Kasumi-1 (cell line): Measurements from ENCODE around the gene PELI2.
A peak's percentile ranks its signal among the peaks of the same experiment; 100 is the strongest.
"Not testable (repeated sequence)": the region's sequence is repeated elsewhere in the genome, so short reads cannot be mapped to it uniquely, and the experiment has no call there.

ENCODE experiments used
- DNase-seq, 2 experiments: peaks; one replicate each; lab custom pipeline; 2025; lab: John Stamatoyannopoulos, UW

PELI2 gene

DNA sequence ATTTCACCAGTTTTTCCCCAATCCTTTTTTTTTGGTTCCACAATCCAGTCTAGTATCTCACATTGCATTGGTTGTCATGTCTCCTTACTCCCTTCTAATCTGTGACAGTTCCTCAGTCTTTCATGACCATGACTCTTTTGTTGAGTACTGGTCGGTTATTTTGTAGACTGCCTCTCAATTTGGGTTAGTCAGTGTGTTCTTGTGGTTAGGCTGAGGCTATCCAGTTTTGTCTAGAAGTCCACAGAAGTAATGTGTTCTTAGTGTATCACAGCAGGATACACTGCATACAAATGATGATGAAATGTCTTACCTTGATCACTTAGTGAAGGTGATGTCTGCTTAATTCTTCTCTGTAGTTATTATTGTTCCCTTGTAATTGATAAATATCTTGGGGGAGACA is 24.8 kb downstream of the PELI2 start:
- no peak for DNase-seq

DNA sequence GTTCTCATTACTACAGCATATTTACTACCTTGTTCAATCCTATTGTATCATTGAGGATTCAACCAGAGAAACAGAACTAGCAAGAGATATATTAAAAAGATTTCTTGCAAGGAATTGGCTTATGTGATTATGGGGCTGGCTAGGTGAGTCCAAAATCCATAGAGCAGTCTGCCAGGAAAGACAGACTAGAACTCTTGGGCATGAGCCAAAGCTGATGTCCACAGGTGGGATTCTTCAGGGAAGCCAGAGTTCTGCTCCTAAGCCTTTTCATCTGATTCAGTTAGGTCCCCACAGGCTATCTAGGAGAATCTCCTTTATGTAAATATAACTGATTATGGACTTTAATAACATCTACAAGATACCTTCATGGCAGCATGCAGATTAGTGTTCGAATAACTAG is 26.0 kb downstream of the PELI2 start:
- DNase-seq = no peak

GRCh38 chr14:56145181-56145769 is 27.1 kb downstream of the PELI2 start:
- DNase-seq = no peak

DNA sequence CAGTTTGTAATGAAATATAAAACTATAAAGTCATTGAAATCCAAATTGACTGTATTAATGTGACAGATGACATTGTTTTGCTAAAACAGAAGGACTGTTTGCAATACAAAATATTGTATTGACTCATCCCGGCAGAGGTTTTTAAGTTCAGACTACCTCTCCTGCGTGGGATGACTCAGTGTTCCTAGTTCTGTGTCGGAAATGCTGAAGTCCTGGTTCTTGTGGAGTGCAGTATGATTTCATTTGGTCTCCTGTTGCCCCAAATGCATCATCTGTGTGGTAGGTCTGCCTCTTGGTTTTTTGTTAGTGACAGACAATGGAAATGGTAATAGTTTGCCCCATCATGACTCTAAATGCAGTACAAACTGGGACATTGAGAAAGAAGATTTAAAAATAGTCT is 27.8 kb downstream of the PELI2 start:
- no peak for DNase-seq

DNA sequence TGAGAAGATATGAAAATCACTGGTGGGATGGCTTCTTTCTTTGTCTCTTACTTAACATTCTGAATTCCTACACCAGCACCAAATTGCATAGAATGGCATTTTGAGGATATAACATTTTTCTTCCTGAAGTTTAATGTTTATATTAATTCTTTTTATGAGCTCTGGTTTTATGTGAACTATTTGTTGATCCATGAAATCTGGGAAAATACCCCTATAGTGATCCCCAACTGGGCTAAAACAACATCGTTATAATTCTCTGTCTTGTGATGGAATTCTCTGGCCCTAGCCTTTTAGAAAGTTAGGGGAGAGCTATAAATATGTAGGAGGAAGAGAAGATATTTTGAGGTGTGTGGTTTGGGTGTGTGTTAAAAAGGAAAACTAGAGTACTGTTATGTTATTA is 29.2 kb downstream of the PELI2 start:
- no peak for DNase-seq

DNA sequence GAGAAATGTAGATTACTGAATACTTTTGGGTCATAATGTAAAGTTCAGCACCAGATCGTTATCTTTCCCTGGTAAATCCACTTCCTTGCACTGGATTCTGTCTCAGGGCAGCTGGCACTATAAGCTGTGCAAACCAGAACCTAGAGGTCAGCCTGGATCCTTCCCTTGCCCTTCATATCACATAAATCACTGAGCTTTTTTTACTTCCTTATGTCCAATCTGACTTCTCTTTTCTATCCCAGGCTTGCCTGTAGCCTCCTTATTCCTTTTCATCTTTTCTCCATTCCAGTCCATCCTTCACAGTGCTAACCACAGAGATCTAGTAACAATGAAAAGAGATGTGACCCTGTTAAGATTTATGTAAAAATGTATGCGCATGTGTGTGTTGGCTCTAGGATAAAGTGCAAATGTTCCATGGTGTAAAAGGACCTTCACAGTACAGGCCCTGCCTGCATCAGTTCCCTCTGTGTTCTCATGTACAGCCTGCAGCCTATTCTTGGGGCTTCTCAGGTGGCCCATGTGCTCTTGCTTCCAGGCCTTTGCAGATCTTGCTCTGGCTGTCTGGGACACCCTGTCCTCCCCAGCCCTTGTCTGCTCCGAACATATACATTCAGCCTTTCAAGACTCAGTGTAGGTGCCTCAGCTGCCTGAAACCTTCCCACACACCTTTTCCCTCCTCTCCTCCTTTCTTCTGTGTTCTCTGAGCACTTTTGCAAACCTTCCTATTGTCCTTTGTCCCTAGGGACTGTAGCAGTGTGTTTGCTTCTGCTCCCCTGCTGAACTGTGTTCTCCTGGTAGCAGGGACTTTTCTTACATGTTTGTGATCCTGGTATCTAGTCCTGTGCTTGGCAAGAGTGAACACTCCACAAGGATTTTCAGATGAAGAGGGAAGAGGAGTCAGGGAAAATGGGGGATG is 30.0 kb downstream of the PELI2 start:
- peak in 1 of 2 experiments; percentile 16 for DNase-seq

GRCh38 chr14:56149151-56149550 is 30.9 kb downstream of the PELI2 start:
- DNase-seq = no peak

GRCh38 chr14:56149995-56150394 is 31.8 kb downstream of the PELI2 start:
- DNase-seq = peak in 1 of 2 experiments; percentile 7

GRCh38 chr14:56150645-56151345 is 32.6 kb downstream of the PELI2 start:
- DNase-seq = no peak

- DNase-seq = no peak
Measured at GRCh38 chr14:56152221-56152620, 34.0 kb downstream of the PELI2 start.

- no peak for DNase-seq
Measured at GRCh38 chr14:56153267-56153666, 35.1 kb downstream of the PELI2 start.

DNA sequence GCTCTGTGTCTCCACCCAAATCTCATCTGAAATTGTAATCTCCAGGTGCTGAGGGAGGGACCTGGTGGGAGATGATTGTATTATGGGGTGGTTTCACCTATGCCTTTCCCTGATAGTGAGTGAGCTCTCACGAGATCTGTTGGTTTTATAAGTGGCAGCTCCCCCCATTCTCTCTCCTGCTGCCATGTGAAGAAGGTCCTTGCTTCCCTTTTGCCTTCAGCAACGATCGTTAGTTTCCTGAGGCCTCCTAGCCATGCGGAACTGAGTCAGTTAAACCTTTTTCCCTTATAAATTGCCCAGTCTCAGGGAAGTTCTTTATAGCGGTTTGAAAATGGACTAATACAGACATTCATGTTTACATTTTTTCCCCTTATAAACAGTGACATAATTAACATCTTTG is 36.1 kb downstream of the PELI2 start:
- DNase-seq = no peak

DNA sequence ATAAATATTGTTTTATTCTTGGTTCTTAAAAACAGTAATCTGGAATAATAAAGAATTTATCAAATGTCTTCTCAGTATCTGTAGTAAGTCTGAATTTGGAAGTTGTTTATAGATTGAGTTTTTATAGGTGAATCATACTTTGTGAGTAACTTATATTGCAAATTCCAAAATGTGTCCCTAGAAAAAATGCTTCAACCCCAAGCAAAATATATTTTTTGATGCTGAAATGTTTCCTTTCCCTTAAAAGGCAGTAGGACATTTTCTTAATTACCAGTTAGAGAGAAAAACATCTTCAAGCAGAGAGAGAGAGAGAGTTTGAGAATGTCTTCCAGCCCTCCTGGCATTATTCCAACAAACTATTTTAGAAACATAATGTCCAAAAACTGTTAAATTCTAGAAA is 37.9 kb downstream of the PELI2 start:
- DNase-seq = no peak

- DNase-seq = no peak
Measured at GRCh38 chr14:56159066-56159465, 40.9 kb downstream of the PELI2 start.

- no peak for DNase-seq
Measured at GRCh38 chr14:56160088-56160487, 41.9 kb downstream of the PELI2 start.

DNA sequence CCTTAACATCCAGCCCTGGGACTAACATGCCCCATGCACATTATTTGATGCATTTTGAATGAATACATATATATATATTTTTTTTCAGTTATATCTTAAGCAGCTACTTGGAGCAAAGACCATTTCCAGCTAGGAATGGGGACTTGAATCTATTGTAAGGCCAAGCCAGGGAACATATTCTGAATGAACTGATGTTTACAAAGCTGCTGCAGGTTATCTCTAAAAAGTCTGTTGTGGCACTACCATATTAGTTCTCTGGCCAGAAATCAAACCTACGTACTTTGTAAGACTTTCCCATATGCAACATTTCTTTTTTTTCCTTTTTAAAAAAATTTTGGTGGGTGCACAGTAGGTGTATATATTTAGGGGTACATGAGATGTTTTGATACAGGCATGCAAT is 43.4 kb downstream of the PELI2 start:
- DNase-seq = no peak

DNA sequence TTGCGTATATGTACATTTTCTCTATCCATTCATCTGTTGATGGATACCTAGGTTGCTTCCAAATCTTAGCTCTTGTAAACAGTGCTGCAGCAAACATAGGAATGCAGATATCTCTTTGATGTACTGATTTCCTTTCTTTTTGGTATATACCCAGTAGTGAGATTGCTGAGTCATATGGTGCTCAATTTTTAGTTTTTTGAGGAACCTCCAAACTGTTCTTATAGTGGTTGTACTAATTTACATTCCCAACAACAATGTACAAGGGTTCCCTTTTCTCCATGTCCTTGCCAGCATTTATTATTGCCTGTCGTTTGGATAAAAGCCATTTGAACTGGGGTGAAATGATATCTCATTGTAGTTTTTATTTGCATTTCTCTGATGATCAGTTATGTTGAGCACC is 44.3 kb downstream of the PELI2 start:
- DNase-seq = no peak

DNA sequence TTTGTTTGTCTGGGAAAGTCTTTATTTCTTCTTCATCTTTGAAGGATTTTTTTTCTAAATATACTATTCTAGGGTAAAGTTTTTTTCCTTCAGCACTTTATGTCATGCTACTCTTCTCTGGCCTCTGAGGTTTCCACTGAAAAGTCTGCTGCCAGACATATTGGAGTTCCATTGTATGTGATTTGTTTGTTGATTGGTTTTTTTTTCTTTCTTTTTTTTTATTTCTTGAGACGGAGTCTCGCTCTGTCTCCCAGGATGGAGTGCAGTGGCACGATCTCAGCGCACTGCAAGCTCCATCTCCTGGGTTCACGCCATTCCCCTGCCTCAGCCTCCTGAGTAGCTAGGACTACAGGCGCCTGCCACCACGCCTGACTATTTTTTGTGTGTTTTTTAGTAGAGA is 48.4 kb downstream of the PELI2 start:
- not testable (repeated sequence) for DNase-seq

DNA sequence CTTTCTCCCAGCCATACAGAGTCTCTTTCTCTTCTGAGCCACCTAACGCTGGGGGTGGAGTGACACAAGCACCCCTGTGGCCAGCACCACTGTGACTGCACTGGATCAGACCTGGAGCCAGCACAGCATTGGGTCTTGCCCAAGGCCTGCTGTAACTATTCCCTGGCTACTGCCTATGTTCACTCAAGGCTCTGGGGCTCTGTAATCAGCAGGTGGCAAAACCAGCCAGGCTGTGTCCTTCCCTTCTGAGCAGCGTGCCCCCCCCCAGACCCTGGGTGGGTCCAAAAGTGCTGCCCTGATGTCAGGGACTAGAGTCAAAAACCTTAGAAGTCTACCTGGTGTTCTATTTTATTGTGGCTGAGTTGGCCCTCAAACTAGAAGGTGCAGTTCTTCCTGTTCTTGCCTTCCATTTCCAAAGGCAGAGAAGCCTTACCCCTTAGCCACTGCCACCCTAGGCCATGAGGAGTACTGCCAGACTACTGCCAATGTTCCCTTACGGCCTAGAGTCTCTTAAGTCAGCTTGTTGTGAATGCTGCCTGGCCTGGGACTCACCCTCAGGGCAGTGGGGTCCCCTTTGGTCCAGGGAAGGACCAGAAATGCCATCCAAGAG is 49.9 kb downstream of the PELI2 start:
- DNase-seq = no peak

DNA sequence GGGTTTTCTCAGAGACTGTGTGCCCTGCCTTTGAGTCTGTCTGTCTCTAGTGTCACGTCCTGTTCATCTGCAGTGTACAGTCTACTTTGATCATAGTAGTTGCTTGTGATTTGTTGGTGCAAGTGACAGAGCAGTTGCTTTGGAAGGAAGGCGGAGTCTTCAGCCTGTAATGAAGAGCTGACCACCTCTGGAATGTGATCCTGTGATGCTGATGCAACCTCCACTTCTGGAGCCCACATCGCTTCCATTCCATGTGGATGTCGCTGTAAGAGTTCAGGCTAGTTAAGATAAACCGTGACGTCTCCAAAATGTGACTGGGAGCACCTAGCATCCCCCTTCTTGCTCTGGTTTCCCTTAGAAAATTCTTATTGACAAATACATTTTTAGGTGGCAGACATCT is 51.8 kb downstream of the PELI2 start:
- no peak for DNase-seq

- no peak for DNase-seq
Measured at GRCh38 chr14:56170877-56171422, 52.7 kb downstream of the PELI2 start.

- DNase-seq = no peak
Measured at GRCh38 chr14:56172074-56172473, 53.9 kb downstream of the PELI2 start.
